ENCODE data around the gene ATG9A.

Gene ATG9A

GRCh38 chr2:219199470-219200211 lies 29.8 kb downstream of the ATG9A start:
- ChIA-PET CTCF (interaction anchor here (0.6 to 2.0 kb wide), 10 partner anchors 10 to 170 kb away, joined by 3 to 6 read pairs (median 4); partner anchors contain the start of genes RESP18 and SLC23A3), POLR2A (interaction anchor here (0.6 kb wide), 1 partner anchor 11 kb away, joined by 3 read pairs; no protein-coding TSS in a partner anchor)
- no peak for TF ChIP-seq CTCF (IDR thresholded peaks at IDR 0.05; ENCODE audit: control extremely low read depth, extremely low read depth, low read depth, missing control alignments)
- no peak for DNase-seq (ENCODE audit: extremely low spot score)

GRCh38 chr2:219198974-219199373 lies 30.5 kb downstream of the ATG9A start:
- no peak for TF ChIP-seq CTCF (IDR thresholded peaks at IDR 0.05; ENCODE audit: control extremely low read depth, extremely low read depth, low read depth, missing control alignments)
- POLR2A ChIA-PET: no interaction called here
- DNase-seq (ENCODE audit: extremely low spot score): no peak
- CTCF ChIA-PET: interaction anchor here (0.6 to 2.0 kb wide), 9 partner anchors 10 to 169 kb away, joined by 3 to 6 read pairs (median 4); partner anchors contain the start of genes RESP18 and SLC23A3

- no peak for TF ChIP-seq CTCF (IDR thresholded peaks at IDR 0.05; ENCODE audit: control extremely low read depth, extremely low read depth, low read depth, missing control alignments)
- POLR2A ChIA-PET: interaction anchor here (0.7 to 0.9 kb wide), 2 partner anchors 56 to 301 kb away, joined by 3 to 6 read pairs; partner anchors contain the start of gene TUBA4A
- CTCF ChIA-PET: interaction anchor here (0.7 to 1.7 kb wide), 3 partner anchors 9 to 102 kb away, joined by 3 to 4 read pairs (median 3); partner anchors contain the start of gene ZFAND2B
- no peak for DNase-seq (ENCODE audit: extremely low spot score)
Observed at GRCh38 chr2:219197388-219197787, 32.0 kb downstream of the ATG9A start.

GRCh38 chr2:219186754-219187456 lies 42.5 kb downstream of the ATG9A start:
- DNase-seq (ENCODE audit: extremely low spot score): peak; percentile 39
- TF ChIP-seq CTCF (IDR thresholded peaks at IDR 0.05; ENCODE audit: control extremely low read depth, extremely low read depth, low read depth, missing control alignments): no peak
- CTCF ChIA-PET: interaction anchor here (1.8 kb wide), 1 partner anchor 16 kb away, joined by 5 read pairs; no protein-coding TSS in a partner anchor
- POLR2A ChIA-PET: interaction anchor here (0.6 kb wide), 1 partner anchor 17 kb away, joined by 3 read pairs; no protein-coding TSS in a partner anchor

- no peak for DNase-seq (ENCODE audit: extremely low spot score)
- CTCF ChIA-PET: interaction anchor here (0.7 to 3.1 kb wide), 7 partner anchors 9 to 111 kb away, joined by 3 to 15 read pairs (median 4); partner anchors contain the start of gene ZFAND2B
- no peak for TF ChIP-seq CTCF (IDR thresholded peaks at IDR 0.05; ENCODE audit: control extremely low read depth, extremely low read depth, low read depth, missing control alignments)
- POLR2A ChIA-PET: interaction anchor here (0.7 kb wide), 1 partner anchor 9 kb away, joined by 3 read pairs; no protein-coding TSS in a partner anchor
Observed at GRCh38 chr2:219184121-219184520, 45.3 kb downstream of the ATG9A start.

- TF ChIP-seq CTCF (IDR thresholded peaks at IDR 0.05; ENCODE audit: control extremely low read depth, extremely low read depth, low read depth, missing control alignments): no peak
- CTCF ChIA-PET: interaction anchor here (0.7 to 3.1 kb wide), 8 partner anchors 9 to 153 kb away, joined by 3 to 15 read pairs (median 4); partner anchors contain the start of gene ZFAND2B
- DNase-seq (ENCODE audit: extremely low spot score): no peak
- POLR2A ChIA-PET: interaction anchor here (0.6 kb wide), 1 partner anchor 23 kb away, joined by 3 read pairs; the partner anchor contains the start of gene ZFAND2B
Observed at GRCh38 chr2:219183151-219183772, 46.2 kb downstream of the ATG9A start.
